Panc1 (cell line): ENCODE results near the gene NPHP4. TPM values are rescaled to one million over a fixed set of nuclear protein-coding genes. Genes with fewer than 3 reads are reported as not detected.
A peak's percentile ranks its signal among the peaks of the same experiment; 100 is the strongest.

Experiments
- ATAC-seq: fragments of 200-7000 bp; cut with Tn5 transposase; 2 replicates; pipeline ENCODE4 v1.9.1; 2020; ENCODE audit warnings: mild to moderate bottlenecking, moderate library complexity
- BruUV-seq: library from RNA; stranded (reverse); fragments of 400-500 nt; replicated peaks from 2 replicates; lab custom pipeline; 2021; lab: Mats Ljungman, UMichigan
- CTCF ChIA-PET: fragments of 300-600 bp; sonication (Branson Sonifier 250); formaldehyde crosslinking; loops from one replicate; lab custom pipeline; 2022; ENCODE audit warnings: antibody characterized with exemption; lab: Charles Lee
- POLR2A ChIA-PET: fragments of 300-600 bp; sonication (Branson Sonifier 250); formaldehyde crosslinking; loops from one replicate; lab custom pipeline; 2022; ENCODE audit warnings: antibody characterized with exemption; lab: Charles Lee
- DNase-seq: peaks from one replicate; pipeline ENCODE4 v3.0.0-alpha.2; 2010; ENCODE audit warnings: low read depth, low spot score
- H3K27ac ChIP-seq: 2 replicates; pipeline ENCODE4 v1.5.1; 2011; ENCODE audit warnings: mild to moderate bottlenecking, low read length, inconsistent platforms
- H3K27me3 ChIP-seq: fragments of 200-500 bp; sonication (Bioruptor generic); 2 replicates; pipeline ENCODE4 v1.6.0; 2014; ENCODE audit warnings: low read length, inconsistent platforms; ENCODE audit not compliant: control insufficient read depth, insufficient read depth
- H3K36me3 ChIP-seq: fragments of 200-500 bp; sonication (Bioruptor generic); 2 replicates; pipeline ENCODE4 v1.5.1; 2014; ENCODE audit warnings: inconsistent platforms, mild to moderate bottlenecking, low read length, moderate library complexity; ENCODE audit not compliant: control insufficient read depth, insufficient read depth
- H3K4me1 ChIP-seq: 2 replicates; pipeline ENCODE4 v1.5.1; 2011; ENCODE audit warnings: inconsistent platforms, mild to moderate bottlenecking, low read length, moderate library complexity; ENCODE audit not compliant: control insufficient read depth, insufficient read depth
- H3K4me3 ChIP-seq, 2 experiments: 2 replicates each; pipeline ENCODE4 v1.5.1; 2011 to 2012; ENCODE audit warnings: low read depth in 2 of 2, low read length in 2 of 2, mild to moderate bottlenecking in 2 of 2, inconsistent platforms in 1 of 2, moderate library complexity in 1 of 2
- H3K9me3 ChIP-seq: fragments of 200-500 bp; sonication (Bioruptor generic); 2 replicates; pipeline ENCODE4 v1.5.1; 2014; ENCODE audit warnings: low read depth, mild to moderate bottlenecking, inconsistent platforms, low read length, moderate library complexity; ENCODE audit not compliant: control insufficient read depth, insufficient read depth
- CTCF ChIP-seq: fragments of 450-650 bp; IDR thresholded peaks from 2 replicates; pipeline ENCODE4 v1.5.1; 2017; ENCODE audit warnings: mild to moderate bottlenecking
- POLR2AphosphoS5 ChIP-seq: IDR thresholded peaks from 2 replicates; pipeline ENCODE4 v1.6.1; 2012; ENCODE audit warnings: mild to moderate bottlenecking, low read depth, low read length, moderate library complexity
- REST ChIP-seq, 2 experiments: IDR thresholded peaks; 2 replicates each; pipeline ENCODE4 v1.6.1; 2011 to 2012; ENCODE audit warnings: low read depth in 2 of 2, control low read depth in 1 of 2, low read length in 1 of 2, mild to moderate bottlenecking in 1 of 2, moderate library complexity in 1 of 2; ENCODE audit not compliant: insufficient read depth in 1 of 2
- SIN3A ChIP-seq: IDR thresholded peaks from 2 replicates; pipeline ENCODE4 v1.6.1; 2012; ENCODE audit warnings: low read depth, mild to moderate bottlenecking, low read length, moderate library complexity, borderline replicate concordance; ENCODE audit not compliant: insufficient read depth
- TCF7L2 ChIP-seq: IDR thresholded peaks from 2 replicates; pipeline ENCODE4 v1.6.1; 2011; ENCODE audit warnings: mild to moderate bottlenecking, low read depth, low read length, inconsistent platforms
- in situ Hi-C: cut with HindIII; loops from 2 replicates; pipeline ENCODE4 v1.10.0; 2016; ENCODE audit warnings: low sequenced_read_pairs, low pct_unique_long_range_greater_than_20kb
- intact Hi-C: fragments of 100-400 bp; cut with micrococcal nuclease; formaldehyde crosslinking; loops from one replicate; pipeline ENCODE4 v1.10.0; 2022; ENCODE audit not compliant: unreplicated experiment
- total RNA-seq: library from RNA; stranded (reverse); gene quantifications from one replicate; pipeline ENCODE4 v1.2.1, GENCODE V29; 2021; ENCODE audit not compliant: unreplicated experiment

The NPHP4 gene
- total RNA-seq, 1 experiment from 2014 or later: 20.1 TPM

- Histone ChIP-seq H3K27ac (no peak overlapping the region), H3K9me3 (no peaks in the 10 kb centered on the region), H3K4me3 (no peak overlapping the region), H3K4me1 (no peaks in the 10 kb centered on the region), H3K36me3 (no peaks in the 10 kb centered on the region; the same call in 1 of the 2 replicates), H3K27me3 (no peaks in the 10 kb centered on the region)
- DNase-seq (no peak), ATAC-seq (no peak)
- ChIA-PET CTCF (no interaction called here), POLR2A (interaction anchor here (0.6 kb wide), 1 partner anchor 22 kb away, joined by 13 read pairs; no protein-coding TSS in a partner anchor)
- no TSS peak for BruUV-seq
- in situ Hi-C loops (no loop called here), intact Hi-C loops (no loop called here)
- no peak for TF ChIP-seq CTCF
- TF ChIP-seq SIN3A: no peak
- TF ChIP-seq POLR2AphosphoS5: no peak
- no peak for TF ChIP-seq REST (IDR thresholded peaks at IDR 0.05; ENCODE audit: insufficient read depth in 1 of 2, low read depth in 2 of 2, low read length in 1 of 2)
- TF ChIP-seq TCF7L2: no peak
These were observed 8.7 kb downstream of the NPHP4 start for GRCh38 chr1:5983361-5984103.

- Histone ChIP-seq H3K27me3 (no peaks in the 10 kb centered on the region), H3K4me3 (no peak overlapping the region), H3K4me1 (no peaks in the 10 kb centered on the region), H3K9me3 (no peaks in the 10 kb centered on the region), H3K27ac (no peak overlapping the region), H3K36me3 (no peaks in the 10 kb centered on the region; the same call in 1 of the 2 replicates)
- TSS peak; percentile 12 for BruUV-seq
- no peak for DNase-seq
- in situ Hi-C loops: no loop called here
- CTCF ChIA-PET: no interaction called here
- TF ChIP-seq REST (IDR thresholded peaks at IDR 0.05; ENCODE audit: insufficient read depth in 1 of 2, low read depth in 2 of 2, low read length in 1 of 2) (no peak), SIN3A (no peak), TCF7L2 (no peak), POLR2AphosphoS5 (no peak), CTCF (no peak)
- ATAC-seq: no peak
- POLR2A ChIA-PET: interaction anchor here (0.6 kb wide), 1 partner anchor 23 kb away, joined by 13 read pairs; no protein-coding TSS in a partner anchor
- intact Hi-C loops: no loop called here
These were observed 9.4 kb downstream of the NPHP4 start for GRCh38 chr1:5982868-5983267.
